Iris pigment epithelial cell (primary cell): ENCODE data around the gene IFT88.

Experiments
- DNase-seq: peaks from one replicate; pipeline ENCODE4 v3.0.0-alpha.2; 2011; ENCODE audit warnings: low read depth

The IFT88 gene, protein sequence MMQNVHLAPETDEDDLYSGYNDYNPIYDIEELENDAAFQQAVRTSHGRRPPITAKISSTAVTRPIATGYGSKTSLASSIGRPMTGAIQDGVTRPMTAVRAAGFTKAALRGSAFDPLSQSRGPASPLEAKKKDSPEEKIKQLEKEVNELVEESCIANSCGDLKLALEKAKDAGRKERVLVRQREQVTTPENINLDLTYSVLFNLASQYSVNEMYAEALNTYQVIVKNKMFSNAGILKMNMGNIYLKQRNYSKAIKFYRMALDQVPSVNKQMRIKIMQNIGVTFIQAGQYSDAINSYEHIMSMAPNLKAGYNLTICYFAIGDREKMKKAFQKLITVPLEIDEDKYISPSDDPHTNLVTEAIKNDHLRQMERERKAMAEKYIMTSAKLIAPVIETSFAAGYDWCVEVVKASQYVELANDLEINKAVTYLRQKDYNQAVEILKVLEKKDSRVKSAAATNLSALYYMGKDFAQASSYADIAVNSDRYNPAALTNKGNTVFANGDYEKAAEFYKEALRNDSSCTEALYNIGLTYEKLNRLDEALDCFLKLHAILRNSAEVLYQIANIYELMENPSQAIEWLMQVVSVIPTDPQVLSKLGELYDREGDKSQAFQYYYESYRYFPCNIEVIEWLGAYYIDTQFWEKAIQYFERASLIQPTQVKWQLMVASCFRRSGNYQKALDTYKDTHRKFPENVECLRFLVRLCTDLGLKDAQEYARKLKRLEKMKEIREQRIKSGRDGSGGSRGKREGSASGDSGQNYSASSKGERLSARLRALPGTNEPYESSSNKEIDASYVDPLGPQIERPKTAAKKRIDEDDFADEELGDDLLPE

DNA sequence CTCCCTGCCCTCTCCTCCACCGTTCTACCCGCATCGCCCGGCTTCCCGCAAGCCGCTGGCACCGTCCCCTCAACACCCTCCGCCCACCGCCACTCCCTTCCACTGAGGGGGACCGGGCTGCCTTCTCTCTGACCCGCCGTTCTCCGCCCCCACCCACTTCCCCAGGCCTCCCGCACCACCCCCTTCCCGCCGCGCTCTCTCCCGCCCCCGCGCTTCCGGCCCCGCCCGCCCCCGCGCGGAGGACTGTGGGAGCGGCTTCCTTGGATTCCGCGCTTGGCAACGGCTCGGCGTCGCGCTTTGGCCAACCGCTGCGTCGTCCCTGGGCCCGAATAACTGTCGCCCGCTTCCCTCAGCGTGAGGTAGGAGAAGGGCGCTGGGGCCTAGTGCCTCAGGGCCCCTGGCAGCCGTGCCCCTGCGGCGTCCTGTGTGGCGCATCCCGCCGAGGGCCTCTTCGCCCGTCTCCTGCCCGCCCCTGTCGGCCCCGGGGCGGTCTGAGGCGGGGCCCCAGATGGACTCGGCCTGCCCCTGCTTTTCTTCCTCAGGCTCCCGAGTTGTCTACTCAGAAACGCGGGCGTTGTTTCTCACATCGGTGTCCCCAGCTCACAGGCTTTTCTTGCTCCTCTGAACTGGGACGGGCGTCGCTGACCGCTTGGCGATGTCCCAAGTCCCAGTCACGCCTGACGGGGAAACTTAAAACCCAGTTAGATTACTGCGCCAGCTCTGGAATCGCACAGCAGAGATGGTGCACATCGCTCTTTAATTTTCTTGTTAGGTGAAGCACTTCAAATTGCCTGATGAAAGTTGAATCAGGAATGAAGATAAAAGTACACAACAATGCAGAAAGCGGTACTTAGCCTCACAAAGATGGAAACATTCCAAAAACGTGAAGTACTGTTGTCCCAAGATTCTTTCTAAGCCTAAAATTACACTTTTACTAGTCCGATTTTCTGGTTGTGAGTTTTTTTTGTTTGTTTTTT lies at the start of gene IFT88:
Gene IFT88 (plus strand): TSS at position 260 of the 977 bp plus-strand sequence. CDS start 7,229 bp downstream, outside the sequence.
- peak; percentile 86 for DNase-seq

DNA sequence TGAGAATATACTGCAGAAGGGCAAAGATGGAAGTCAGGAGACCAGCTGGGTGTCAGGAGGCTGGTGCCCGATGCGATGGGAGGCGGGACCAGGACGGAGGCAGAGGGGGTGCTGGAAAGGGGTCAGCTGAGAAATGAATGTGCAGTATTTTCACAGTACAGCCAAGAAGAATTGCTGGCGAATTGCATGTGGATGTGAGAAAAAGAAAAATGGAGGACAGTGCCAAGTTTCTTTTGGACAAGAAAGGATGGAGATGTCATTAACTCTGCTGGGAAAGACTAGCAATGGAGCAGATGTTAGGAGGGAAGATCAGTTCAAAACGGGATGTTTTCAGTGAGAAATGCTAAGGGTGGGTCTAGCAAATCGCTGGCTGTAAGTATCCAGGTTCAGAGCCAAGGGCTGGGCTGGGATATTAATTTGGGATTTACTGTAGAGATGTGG lies 48.3 kb upstream of the IFT88 start:
- DNase-seq: no peak

DNA sequence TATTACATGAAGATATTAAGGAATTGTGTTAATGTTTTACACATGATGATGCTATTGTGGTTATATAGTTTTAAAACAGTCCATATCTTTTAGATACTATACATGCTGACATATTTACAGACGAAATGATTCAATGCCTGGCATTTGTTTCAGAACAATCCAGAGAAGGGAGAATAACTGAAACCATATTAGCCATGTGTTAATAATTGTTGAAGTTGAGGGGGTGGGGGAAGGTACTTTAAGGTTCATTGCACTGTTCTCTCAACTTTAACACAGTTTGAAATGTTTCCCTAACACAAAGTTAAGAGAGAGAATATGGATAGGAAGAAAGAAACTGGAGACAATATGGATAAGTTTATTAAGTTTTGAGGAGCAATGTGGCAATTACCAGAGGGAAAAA lies 47.1 kb upstream of the IFT88 start:
- no peak for DNase-seq

DNA sequence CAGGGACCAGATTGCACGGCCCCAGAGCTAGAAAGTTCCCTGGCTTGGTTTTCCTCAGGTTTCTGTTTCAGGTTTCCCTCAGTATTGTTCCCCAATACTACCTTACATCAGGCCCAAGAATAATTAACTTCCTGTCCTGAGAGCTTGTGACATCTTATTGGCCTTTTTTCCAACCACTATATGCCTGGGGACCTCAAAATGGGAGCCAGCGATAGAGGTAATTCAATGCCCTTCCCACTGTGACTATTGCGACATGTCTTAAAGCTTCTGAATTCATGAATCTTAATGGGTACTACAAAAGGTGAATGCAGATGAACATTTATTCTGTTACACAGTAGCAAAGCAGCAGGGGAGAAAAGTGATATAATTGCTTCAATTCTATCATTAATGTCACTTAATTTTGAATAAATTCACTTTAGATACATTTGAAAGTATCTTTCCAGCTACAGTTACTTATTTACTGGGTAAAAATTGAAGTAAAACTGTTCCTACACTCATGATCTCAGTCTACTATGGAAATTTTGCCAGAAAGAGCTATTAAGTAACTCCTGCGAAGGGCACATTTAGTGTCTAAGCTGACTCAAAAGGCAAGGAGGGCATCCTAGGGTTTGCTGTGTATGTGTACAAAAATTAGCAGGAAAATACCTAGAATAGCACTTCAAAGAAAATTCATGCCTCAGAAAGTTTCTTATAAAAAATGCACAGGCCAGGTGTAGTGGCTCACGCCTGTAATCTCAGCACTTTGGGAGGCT lies 45.4 kb upstream of the IFT88 start:
- DNase-seq: no peak

DNA sequence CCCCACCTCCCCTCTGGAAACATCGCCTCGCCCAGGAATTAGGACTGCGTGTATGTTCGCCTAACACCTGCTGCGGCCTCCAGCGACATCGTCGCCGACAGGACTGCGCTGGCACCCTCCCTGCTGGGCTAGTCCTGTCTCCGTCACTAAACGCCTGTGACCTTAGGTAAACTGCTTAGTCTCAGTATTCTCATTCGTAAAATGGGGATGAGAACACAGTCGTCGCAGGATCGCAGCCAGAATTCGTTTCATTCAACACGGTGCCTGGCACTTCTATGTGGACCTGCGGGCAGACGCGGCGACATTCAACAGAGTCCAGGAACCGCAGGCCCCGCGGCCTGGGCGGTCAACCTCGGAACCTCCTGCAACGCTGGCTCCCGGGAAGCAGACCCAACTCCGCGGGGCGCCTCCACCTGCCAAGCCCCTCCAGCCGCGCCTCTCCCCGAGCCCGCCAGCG lies 41.8 kb upstream of the IFT88 start:
- no peak for DNase-seq

DNA sequence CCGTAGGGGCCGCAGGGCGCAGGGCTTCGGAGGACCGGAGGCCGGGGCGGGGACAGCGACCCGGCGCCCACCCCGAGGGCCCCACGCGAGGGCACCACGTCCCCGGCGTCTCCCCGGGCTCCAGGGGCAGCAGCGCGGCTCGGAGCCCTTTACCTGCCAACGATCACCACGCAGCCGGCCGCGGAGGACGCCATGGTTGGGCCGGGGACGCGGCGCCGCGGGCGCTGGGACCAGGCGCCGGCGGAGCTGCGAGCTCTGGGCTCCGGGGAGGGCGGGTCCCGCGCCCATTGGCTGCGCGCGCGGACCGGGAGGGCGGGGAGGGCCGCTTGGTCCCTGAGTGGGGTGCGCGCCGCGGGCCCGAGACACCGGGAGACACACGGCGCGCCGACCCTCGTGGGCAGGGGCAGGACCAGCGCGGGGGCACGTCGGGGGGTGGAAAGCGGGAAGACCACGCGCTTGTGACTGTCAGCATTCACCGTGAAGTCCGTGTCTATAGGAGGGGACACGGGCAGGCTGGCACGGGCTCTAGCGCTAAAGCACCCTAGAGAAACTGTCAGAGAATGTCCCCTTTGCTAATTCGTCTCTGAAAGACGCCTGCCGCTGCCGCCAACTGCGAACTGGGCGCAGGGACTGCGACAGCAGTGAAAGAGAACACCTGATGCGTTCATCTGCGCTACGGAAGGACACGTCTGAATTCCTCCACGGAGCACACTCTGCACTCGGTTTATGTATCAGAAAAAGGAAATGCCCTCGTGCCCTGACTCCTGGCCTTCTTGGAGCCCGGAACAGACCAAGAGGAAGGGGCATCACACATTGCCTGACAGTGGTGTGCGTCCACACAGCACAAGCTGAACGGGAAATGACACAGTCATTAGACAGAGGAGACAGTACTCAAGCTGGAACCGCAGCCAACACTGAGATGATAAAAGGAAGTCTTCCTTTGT lies 41.1 kb upstream of the IFT88 start, which contains the start of gene CRYL1:
Gene CRYL1 (minus strand): TSS at position 257 of the 944 bp plus-strand sequence. CDS start 63 bp downstream, at position 194.
- peak; percentile 55 for DNase-seq

DNA sequence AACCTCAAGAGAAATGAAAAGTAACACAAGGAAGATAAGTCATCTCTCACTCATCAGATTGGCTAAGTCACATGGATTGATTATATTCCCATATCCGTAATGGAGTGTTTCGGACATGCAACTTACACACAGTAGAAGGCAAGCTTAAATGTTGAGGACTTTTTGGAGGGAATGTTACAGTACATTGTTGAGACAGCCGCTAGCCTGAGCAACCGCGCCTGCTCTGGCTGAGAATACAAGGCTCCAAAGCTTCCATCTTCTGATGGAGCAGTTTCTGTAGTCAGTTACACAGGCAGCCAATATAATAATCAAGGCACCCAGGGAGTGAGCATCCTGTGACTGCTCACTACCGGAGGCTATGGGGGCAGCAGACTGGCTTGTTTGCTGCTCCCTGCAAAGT lies 40.3 kb upstream of the IFT88 start:
- DNase-seq: no peak

DNA sequence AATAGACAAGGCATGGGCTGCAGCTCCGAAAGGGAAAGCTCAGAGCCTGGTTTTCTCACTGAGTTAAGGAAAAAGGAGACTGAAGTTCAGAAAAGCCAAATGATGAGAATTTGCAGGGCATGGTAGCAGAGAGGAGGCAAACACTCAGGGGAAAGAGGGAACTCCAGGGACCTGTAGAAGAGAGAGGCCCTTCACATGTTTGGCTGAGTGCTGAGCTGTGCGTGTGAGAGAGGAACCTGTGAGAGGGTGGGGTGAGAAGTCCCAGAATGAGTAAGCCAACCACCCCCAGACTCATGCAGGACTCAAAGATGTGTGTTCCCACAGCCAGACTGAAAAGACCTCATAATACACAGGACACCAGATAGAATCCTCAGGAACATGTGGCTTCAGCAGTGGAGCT lies 38.5 kb upstream of the IFT88 start:
- no peak for DNase-seq

DNA sequence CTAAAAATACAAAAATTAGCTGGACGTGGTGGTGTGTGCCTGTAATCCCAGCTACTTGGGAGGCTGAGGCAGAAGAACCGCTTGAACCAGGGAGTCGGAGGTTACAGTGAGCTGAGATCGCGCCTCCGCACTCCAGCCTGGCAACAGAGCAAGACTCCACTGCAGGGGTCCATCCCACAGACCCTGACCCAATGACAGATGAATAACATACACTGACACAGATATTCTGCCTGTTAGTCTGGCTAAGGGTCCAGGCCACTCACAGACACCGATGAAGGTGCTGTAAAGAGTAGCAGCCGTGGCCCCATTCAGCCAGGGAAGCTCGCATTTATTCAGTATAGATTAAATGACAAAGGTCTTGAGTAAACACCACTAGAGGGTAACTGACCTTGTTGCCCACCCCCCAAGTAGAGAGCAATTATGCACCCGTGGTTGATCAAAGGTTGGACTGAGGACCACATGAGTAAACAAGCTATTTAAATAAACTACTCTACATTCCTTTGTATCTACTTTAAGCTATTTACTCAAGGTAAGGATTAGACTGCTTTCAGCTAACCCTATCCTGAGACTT lies 32.8 kb upstream of the IFT88 start:
- no peak for DNase-seq

DNA sequence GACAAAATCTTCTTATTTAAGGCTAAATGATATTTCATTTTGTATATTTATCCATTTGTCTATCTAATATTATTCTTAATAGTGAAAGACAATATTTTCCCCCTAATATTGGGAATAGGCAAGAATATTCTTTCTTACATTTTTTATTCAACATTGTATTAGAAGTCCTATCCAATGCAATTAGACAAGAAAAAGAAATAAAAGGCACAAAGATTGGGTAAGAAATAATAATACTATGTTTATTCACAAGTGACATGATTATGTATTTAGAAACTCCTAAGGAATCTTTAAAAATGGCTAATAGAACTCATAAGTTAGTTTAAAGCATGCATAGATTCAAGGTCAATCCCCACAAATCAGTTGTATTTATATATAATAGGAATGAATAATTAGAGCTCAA lies 30.0 kb upstream of the IFT88 start:
- DNase-seq: no peak

DNA sequence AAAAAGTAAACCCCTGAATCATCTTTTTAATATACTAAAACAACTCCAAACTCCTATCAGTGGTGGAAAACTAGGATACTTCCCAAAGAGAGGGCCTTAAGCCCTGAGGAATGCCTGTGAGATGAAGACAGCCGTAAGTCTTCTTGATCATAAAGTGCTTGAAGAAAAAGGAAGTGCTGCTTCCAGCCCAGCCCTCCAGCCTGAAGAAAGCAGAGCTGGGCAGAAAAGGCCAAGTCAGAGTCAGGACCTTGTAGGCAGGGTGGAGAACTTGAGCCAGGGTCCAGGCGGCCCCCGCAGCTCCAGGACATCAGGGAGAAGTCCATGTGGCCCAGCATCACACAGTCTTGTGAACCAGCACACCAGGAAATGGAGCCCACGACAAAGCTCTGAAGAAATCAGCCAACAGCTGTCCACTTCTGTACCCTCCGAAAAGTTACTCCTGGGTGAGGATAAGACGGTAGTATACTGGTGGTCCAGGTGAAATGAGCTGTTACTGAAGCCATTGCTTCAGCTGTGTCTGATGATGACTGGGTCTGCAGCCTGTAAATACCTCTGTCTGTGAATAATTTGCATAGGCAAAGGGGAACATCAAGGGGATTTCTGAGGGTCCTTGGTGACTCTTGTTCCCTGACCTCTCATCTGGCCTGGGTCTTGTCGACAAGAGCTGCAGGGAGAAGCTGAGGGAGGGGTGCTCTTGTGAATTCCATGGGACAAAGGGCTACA lies 22.6 kb upstream of the IFT88 start:
- DNase-seq: no peak

DNA sequence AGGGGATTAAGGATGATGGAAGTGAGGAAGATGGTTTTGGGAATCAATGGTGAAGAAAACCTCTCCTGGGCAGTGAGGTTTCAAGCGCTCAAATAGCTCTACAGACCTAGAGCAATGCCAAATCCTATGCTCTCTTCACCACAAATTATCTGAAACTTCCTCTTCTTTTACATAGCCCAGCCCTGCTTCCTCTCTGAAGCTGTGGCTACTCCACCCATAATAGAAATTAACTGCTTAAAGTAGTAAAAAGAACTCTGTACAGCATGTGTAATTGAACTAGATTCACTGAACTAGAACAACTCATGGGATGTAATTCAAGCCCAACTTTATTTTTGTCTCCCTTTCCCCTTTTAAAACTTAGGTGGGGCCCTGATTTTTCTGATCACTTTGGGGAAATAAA lies 20.4 kb upstream of the IFT88 start:
- no peak for DNase-seq

DNA sequence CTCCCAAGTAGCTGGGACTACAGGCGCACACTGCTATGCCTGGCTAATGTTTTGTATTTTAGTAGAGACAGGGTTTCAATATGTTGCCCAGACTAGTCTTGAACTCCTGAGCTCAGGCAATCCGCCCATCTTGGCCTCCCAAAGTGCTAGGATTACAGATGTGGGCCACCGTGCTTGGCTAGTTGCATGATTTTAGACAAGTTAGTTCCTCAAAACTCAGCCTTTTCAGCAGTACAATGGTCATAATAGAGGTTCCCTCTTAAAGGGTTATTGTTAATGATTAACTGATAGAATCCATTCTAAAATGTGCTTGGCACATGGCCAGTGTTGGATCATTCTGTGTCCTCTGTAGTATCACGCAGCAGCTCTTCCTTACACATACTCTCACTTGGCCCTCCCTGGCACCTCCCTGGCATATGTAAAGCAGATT lies 19.5 kb upstream of the IFT88 start:
- DNase-seq: no peak

DNA sequence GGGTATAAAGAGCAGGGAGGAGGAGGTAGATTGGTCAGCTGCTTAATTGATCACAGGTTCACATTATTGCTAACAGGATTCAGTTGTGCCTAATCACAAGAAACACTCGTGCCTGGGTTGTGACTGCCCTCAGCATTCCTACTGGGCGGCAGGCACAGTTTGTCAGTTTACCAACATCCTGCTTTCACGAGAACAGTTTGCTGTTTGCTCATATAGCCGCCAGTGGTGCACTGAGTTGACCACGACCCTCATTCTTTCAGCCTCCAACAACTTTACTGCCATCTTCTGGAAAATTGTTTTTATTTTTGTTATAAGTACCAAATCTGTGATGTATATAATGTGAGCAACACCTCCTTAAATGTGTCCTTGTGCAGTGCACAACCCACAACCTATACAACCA lies 16.2 kb upstream of the IFT88 start:
- no peak for DNase-seq

DNA sequence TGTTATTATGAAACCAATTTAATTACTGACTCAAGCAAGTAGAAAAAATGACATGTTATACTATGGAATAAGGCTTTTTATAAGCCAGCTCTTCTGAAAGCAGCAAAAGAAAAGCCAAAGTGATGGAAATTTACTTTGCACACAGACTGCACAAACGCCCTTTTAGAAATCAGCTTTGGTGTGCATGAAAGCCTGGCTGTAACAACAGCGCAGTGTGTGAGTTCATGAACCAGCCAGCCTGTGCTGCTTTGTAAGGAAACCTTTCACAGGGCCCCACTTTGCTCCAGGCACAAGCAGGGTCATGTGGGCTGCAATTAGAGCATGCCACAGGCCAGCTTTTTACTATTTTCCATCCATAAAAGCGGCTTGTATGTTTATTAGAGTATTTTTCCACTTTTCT lies 13.6 kb upstream of the IFT88 start:
- DNase-seq: peak; percentile 36

DNA sequence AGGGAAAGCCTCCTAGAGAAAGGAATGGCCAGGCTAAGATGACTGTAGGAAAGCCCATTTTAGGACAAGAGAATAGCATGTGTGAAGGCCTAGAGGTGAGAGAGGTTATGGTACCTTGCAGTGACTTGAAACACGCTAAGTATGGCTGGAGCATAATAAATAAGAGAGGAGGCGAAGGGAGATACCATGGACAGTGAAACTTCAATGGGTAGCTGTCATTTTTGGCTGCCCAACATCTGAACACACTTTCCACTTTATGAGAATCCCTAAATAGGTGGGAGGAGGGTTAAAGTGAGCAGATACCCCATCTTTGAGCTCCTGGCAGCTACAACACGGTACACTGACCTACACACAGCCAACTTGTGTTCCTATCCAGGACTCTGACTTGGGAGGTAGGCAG lies 8.0 kb upstream of the IFT88 start:
- no peak for DNase-seq

DNA sequence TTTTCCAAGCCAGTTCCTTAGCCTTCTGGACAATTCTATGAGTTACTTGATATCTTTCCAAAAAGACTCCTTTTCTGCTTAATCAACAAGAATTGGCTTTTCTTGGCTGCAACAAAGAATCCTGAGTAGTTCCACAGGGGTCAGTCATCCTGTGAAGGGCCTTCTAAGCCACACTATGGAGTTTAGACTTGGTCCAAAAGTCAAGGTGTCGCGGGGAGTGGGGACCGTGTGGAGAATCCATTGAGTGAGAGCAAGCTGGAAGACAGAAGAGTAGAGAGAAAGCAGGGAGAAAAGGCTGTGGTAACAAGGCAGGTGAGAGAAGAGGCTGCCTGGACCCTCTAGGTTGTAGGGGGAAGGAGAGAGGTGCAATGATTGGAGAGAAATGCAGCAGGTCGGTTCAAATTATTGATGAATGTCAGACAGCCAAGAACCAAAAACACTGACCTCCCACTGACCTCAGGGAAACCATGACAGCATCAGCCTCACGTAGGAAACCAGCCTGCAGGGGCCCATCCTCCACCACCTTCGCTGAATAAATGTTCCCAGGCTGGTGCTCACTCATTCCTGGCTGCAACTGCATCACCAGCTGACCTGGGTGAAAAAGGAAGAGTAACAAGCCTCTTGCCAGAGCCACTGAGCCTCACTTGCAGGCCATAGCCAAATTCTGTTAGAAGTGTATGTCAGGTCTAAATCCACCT lies 7.1 kb upstream of the IFT88 start:
- DNase-seq: no peak

DNA sequence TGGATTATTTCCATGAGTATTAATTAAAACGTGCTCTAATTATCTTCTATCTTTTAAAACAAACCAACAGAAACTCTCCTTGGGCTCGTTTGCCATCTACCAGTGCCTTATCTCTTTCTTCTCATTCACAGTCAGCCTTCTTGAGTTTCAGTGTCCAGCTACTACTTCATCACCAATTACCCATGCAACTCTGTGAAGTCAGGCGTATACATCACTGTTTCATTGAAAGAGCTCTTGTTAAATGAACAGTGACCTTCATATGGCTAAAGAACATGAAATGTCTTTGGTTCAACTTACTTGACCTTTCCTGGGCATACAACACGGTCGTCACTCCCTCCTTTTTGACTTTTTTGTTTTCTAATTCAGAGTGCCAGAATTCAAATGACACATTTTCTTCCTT lies 5.2 kb upstream of the IFT88 start:
- DNase-seq: no peak
